Spleen (tissue), 7 donors: ENCODE results near the gene FSHR.

Experiments
- CTCF ChIP-seq, 11 experiments: fragments of 200-600 bp in 7 of 11; fragments of 450-650 bp in 4 of 11; sonication (generic) in 4 of 11; IDR thresholded peaks in 8 of 11; conservative IDR thresholded peaks in 3 of 11; 1 replicate in 7 of 11; 2 replicates in 4 of 11; pipeline versions ENCODE4 v1.4.0 to v1.8.0; 2016 to 2021; ENCODE audit warnings: antibody characterized with exemption in 11 of 11, inconsistent platforms in 4 of 11, mild to moderate bottlenecking in 1 of 11
- POLR2A ChIP-seq, 3 donors: fragments of 450-650 bp; IDR thresholded peaks; one replicate each; pipeline ENCODE4 v1.5.1; 2017; ENCODE audit warnings: antibody characterized with exemption in 3 of 3, mild to moderate bottlenecking in 1 of 3
- donor health status: DM: no; HTN: no; CAD: no; lungs with moderate emphysema.
- donor health status: DM: no; HTN: no; CAD: no.
- donor health status: DM: no; HTN: no; CAD: no.

GRCh38 chr2:49000695-49001094 is 153.6 kb downstream of the FSHR start:
- no peak for TF ChIP-seq CTCF (IDR thresholded peaks at IDR 0.05 in 8 of 11, conservative IDR thresholded peaks at IDR 0.05 in 3 of 11)
- no peak for TF ChIP-seq POLR2A (IDR thresholded peaks at IDR 0.05)
